WTC11 (cell line): ENCODE data around the gene PRKCZ. TPM values are rescaled to one million over a fixed set of nuclear protein-coding genes. Genes with fewer than 3 reads are reported as not detected.

Experiments used
- ATAC-seq: fragments of 200-7000 bp; cut with Tn5 transposase; 2 replicates; pipeline ENCODE4 v1.10.0; 2021; ENCODE audit warnings: mild to moderate bottlenecking, moderate library complexity
- CTCF ChIA-PET: fragments of 300-600 bp; sonication (Branson Sonifier 250); formaldehyde crosslinking; loops from one replicate; lab custom pipeline; 2021; ENCODE audit warnings: antibody characterized with exemption; lab: Charles Lee
- POLR2A ChIA-PET: fragments of 350-600 bp; sonication (Branson Sonifier 250); formaldehyde crosslinking; loops from one replicate; lab custom pipeline; 2021; ENCODE audit warnings: antibody characterized with exemption; lab: Charles Lee
- DNase-seq: peaks from one replicate; pipeline ENCODE4 v3.0.0; 2021; ENCODE audit warnings: low spot score
- H3K27ac Mint-ChIP-seq: 2 replicates; pipeline ENCODE4 v1.8.0; 2021; ENCODE audit warnings: mixed read lengths
- H3K27me3 Mint-ChIP-seq: 2 replicates; pipeline ENCODE4 v1.8.0; 2021; ENCODE audit warnings: low read depth, mild to moderate bottlenecking, moderate library complexity, mixed read lengths
- H3K36me3 Mint-ChIP-seq: 2 replicates; pipeline ENCODE4 v1.8.0; 2021; ENCODE audit warnings: mixed read lengths
- H3K4me1 Mint-ChIP-seq: 2 replicates; pipeline ENCODE4 v1.8.0; 2022; ENCODE audit warnings: mixed read lengths
- H3K4me3 Mint-ChIP-seq: 2 replicates; pipeline ENCODE4 v1.8.0; 2021; ENCODE audit warnings: mild to moderate bottlenecking, moderate library complexity, mixed read lengths
- H3K9me3 Mint-ChIP-seq: 2 replicates; pipeline ENCODE4 v1.8.0; 2021; ENCODE audit warnings: mixed read lengths
- CREB1 ChIP-seq: sonication (generic); formaldehyde crosslinking; IDR thresholded peaks from 2 replicates; pipeline ENCODE4 v1.8.0; 2023; ENCODE audit warnings: mild to moderate bottlenecking, missing genetic modification reagents
- IRF2 ChIP-seq: sonication (generic); formaldehyde crosslinking; IDR thresholded peaks from 2 replicates; pipeline ENCODE4 v1.8.0; 2022; ENCODE audit warnings: low read depth, missing genetic modification reagents, borderline replicate concordance
- KAT7 ChIP-seq: sonication (generic); formaldehyde crosslinking; IDR thresholded peaks from 2 replicates; pipeline ENCODE4 v1.8.1; 2023; ENCODE audit warnings: missing genetic modification reagents, mild to moderate bottlenecking, borderline replicate concordance
- PRRX2 ChIP-seq: fragments of 250-450 bp; sonication (Bioruptor Pico); IDR thresholded peaks from 2 replicates; pipeline ENCODE4 v1.8.0; 2021; ENCODE audit warnings: mild to moderate bottlenecking
- RELA ChIP-seq: sonication (generic); formaldehyde crosslinking; IDR thresholded peaks from 2 replicates; pipeline ENCODE4 v1.8.1; 2022; ENCODE audit warnings: missing genetic modification reagents, mild to moderate bottlenecking, borderline replicate concordance
- SP1 ChIP-seq: sonication (generic); formaldehyde crosslinking; conservative IDR thresholded peaks from 2 replicates; pipeline ENCODE4 v1.8.1; 2022; ENCODE audit warnings: missing genetic modification reagents
- ZNF219 ChIP-seq: sonication (generic); formaldehyde crosslinking; IDR thresholded peaks from 2 replicates; pipeline ENCODE4 v1.8.0; 2023; ENCODE audit warnings: missing genetic modification reagents, mild to moderate bottlenecking, borderline replicate concordance
- ZNF263 ChIP-seq: sonication (generic); formaldehyde crosslinking; IDR thresholded peaks from 2 replicates; pipeline ENCODE4 v1.8.1; 2022; ENCODE audit warnings: low read depth, mild to moderate bottlenecking, moderate library complexity, missing genetic modification reagents
- ZNF317 ChIP-seq: sonication (generic); formaldehyde crosslinking; IDR thresholded peaks from 2 replicates; pipeline ENCODE4 v1.8.1; 2023; ENCODE audit warnings: low read depth, mild to moderate bottlenecking, moderate library complexity, missing genetic modification reagents, borderline replicate concordance
- total RNA-seq: library from RNA; stranded (reverse); gene quantifications from 3 replicates; pipeline ENCODE4 v1.2.3, GENCODE V29; 2021
- TF ChIP-seq, protein P1 (sequence below): sonication (generic); formaldehyde crosslinking; conservative IDR thresholded peaks from 2 replicates; pipeline ENCODE4 v1.8.1; 2023; ENCODE audit warnings: mild to moderate bottlenecking, low read depth, missing genetic modification reagents, moderate library complexity
- TF ChIP-seq, protein P2 (sequence below): sonication (generic); formaldehyde crosslinking; IDR thresholded peaks from 2 replicates; pipeline ENCODE4 v1.8.0; 2023; ENCODE audit warnings: missing genetic modification reagents
- TF ChIP-seq, protein P3 (sequence below): sonication (generic); formaldehyde crosslinking; IDR thresholded peaks from 2 replicates; pipeline ENCODE4 v1.8.1; 2023; ENCODE audit warnings: mild to moderate bottlenecking, missing genetic modification reagents, moderate library complexity
- TF ChIP-seq, protein P4 (sequence below): sonication (generic); formaldehyde crosslinking; IDR thresholded peaks from 2 replicates; pipeline ENCODE4 v1.8.1; 2023; ENCODE audit warnings: mild to moderate bottlenecking, moderate library complexity, missing genetic modification reagents
- TF ChIP-seq, protein P5 (sequence below): sonication (generic); formaldehyde crosslinking; IDR thresholded peaks from 2 replicates; pipeline ENCODE4 v1.8.0; 2023; ENCODE audit warnings: mild to moderate bottlenecking, missing genetic modification reagents
- TF ChIP-seq, protein P6 (sequence below): sonication (generic); formaldehyde crosslinking; IDR thresholded peaks from 2 replicates; pipeline ENCODE4 v1.8.0; 2023; ENCODE audit warnings: missing genetic modification reagents, mild to moderate bottlenecking, borderline replicate concordance
- TF ChIP-seq, protein P7 (sequence below): fragments of 250-450 bp; sonication (Bioruptor Pico); IDR thresholded peaks from 2 replicates; pipeline ENCODE4 v1.9.0; 2021; ENCODE audit warnings: moderate library complexity, mild to moderate bottlenecking, inconsistent platforms, borderline replicate concordance
- TF ChIP-seq, protein P8 (sequence below): sonication (generic); formaldehyde crosslinking; IDR thresholded peaks from 2 replicates; pipeline ENCODE4 v1.8.1; 2023; ENCODE audit warnings: mild to moderate bottlenecking, missing genetic modification reagents, moderate library complexity

PRKCZ gene
- total RNA-seq, 1 experiment from 2014 or later, result 52.5 TPM

DNA sequence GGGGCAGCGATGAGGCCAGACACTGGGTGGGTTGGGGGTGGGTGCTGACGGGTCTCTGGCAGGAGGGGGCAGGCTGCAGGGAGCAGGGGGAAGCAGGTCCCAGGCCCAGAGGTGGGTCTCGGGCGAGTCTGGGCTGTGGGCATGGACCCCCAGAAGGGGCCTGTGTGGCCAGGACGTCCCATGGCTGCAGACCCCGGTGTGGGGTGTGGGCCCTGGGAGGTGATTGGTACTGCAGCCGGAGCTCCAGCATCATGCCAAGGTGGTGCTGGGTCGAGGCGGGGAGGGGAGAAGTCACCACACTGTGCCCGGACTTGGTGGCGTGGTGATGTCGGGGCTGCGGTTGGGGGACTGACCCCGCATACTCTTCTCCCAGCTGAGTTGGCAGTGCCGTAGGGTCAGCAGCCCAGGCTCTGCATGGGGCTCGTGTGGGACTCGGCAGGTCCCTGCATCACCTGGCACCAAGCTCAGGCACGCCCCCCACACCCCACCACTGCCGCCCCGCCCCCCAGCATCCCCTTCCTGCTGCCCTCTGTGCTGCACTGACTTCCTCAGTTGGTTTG lies 31.2 kb downstream of the PRKCZ start:
- peaks cover 31% of the 10 kb centered on the region for H3K36me3 Mint-ChIP-seq
- ChIA-PET CTCF (interaction anchor here (1.1 kb wide), 1 partner anchor 11 kb away, joined by 3 read pairs; no protein-coding TSS in a partner anchor), POLR2A (no interaction called here)
- peaks cover 20% of the 10 kb centered on the region for H3K9me3 Mint-ChIP-seq
- H3K27me3 Mint-ChIP-seq, result no peaks in the 10 kb centered on the region; the same call in 1 of the 2 replicates
- no peak overlapping the region for H3K4me3 Mint-ChIP-seq
- no peak for DNase-seq
- TF ChIP-seq CREB1 (CRISPR knock-in tag), result no peak
- TF ChIP-seq, protein P1, sequence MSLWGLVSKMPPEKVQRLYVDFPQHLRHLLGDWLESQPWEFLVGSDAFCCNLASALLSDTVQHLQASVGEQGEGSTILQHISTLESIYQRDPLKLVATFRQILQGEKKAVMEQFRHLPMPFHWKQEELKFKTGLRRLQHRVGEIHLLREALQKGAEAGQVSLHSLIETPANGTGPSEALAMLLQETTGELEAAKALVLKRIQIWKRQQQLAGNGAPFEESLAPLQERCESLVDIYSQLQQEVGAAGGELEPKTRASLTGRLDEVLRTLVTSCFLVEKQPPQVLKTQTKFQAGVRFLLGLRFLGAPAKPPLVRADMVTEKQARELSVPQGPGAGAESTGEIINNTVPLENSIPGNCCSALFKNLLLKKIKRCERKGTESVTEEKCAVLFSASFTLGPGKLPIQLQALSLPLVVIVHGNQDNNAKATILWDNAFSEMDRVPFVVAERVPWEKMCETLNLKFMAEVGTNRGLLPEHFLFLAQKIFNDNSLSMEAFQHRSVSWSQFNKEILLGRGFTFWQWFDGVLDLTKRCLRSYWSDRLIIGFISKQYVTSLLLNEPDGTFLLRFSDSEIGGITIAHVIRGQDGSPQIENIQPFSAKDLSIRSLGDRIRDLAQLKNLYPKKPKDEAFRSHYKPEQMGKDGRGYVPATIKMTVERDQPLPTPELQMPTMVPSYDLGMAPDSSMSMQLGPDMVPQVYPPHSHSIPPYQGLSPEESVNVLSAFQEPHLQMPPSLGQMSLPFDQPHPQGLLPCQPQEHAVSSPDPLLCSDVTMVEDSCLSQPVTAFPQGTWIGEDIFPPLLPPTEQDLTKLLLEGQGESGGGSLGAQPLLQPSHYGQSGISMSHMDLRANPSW (CRISPR knock-in tag), result no peak
- TF ChIP-seq ZNF263, result no peak
- TF ChIP-seq, protein P2, sequence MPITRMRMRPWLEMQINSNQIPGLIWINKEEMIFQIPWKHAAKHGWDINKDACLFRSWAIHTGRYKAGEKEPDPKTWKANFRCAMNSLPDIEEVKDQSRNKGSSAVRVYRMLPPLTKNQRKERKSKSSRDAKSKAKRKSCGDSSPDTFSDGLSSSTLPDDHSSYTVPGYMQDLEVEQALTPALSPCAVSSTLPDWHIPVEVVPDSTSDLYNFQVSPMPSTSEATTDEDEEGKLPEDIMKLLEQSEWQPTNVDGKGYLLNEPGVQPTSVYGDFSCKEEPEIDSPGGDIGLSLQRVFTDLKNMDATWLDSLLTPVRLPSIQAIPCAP (CRISPR knock-in tag), result no peak
- no peak for TF ChIP-seq ZNF219 (CRISPR knock-in tag)
- TF ChIP-seq ZNF317 (CRISPR knock-in tag), result no peak
- TF ChIP-seq, protein P3, sequence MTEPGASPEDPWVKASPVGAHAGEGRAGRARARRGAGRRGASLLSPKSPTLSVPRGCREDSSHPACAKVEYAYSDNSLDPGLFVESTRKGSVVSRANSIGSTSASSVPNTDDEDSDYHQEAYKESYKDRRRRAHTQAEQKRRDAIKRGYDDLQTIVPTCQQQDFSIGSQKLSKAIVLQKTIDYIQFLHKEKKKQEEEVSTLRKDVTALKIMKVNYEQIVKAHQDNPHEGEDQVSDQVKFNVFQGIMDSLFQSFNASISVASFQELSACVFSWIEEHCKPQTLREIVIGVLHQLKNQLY, result no peak
- TF ChIP-seq RELA (CRISPR knock-in tag), result no peak
- TF ChIP-seq SP1 (CRISPR knock-in tag), result no peak
- no peak for TF ChIP-seq KAT7 (CRISPR knock-in tag)
- TF ChIP-seq, protein P4, sequence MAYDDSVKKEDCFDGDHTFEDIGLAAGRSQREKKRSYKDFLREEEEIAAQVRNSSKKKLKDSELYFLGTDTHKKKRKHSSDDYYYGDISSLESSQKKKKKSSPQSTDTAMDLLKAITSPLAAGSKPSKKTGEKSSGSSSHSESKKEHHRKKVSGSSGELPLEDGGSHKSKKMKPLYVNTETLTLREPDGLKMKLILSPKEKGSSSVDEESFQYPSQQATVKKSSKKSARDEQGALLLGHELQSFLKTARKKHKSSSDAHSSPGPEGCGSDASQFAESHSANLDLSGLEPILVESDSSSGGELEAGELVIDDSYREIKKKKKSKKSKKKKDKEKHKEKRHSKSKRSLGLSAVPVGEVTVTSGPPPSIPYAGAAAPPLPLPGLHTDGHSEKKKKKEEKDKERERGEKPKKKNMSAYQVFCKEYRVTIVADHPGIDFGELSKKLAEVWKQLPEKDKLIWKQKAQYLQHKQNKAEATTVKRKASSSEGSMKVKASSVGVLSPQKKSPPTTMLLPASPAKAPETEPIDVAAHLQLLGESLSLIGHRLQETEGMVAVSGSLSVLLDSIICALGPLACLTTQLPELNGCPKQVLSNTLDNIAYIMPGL (CRISPR knock-in tag), result no peak
- TF ChIP-seq PRRX2, result no peak
- TF ChIP-seq, protein P5, sequence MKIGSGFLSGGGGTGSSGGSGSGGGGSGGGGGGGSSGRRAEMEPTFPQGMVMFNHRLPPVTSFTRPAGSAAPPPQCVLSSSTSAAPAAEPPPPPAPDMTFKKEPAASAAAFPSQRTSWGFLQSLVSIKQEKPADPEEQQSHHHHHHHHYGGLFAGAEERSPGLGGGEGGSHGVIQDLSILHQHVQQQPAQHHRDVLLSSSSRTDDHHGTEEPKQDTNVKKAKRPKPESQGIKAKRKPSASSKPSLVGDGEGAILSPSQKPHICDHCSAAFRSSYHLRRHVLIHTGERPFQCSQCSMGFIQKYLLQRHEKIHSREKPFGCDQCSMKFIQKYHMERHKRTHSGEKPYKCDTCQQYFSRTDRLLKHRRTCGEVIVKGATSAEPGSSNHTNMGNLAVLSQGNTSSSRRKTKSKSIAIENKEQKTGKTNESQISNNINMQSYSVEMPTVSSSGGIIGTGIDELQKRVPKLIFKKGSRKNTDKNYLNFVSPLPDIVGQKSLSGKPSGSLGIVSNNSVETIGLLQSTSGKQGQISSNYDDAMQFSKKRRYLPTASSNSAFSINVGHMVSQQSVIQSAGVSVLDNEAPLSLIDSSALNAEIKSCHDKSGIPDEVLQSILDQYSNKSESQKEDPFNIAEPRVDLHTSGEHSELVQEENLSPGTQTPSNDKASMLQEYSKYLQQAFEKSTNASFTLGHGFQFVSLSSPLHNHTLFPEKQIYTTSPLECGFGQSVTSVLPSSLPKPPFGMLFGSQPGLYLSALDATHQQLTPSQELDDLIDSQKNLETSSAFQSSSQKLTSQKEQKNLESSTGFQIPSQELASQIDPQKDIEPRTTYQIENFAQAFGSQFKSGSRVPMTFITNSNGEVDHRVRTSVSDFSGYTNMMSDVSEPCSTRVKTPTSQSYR (CRISPR knock-in tag), result no peak
- no peak for TF ChIP-seq IRF2 (CRISPR knock-in tag)
- TF ChIP-seq, protein P6, sequence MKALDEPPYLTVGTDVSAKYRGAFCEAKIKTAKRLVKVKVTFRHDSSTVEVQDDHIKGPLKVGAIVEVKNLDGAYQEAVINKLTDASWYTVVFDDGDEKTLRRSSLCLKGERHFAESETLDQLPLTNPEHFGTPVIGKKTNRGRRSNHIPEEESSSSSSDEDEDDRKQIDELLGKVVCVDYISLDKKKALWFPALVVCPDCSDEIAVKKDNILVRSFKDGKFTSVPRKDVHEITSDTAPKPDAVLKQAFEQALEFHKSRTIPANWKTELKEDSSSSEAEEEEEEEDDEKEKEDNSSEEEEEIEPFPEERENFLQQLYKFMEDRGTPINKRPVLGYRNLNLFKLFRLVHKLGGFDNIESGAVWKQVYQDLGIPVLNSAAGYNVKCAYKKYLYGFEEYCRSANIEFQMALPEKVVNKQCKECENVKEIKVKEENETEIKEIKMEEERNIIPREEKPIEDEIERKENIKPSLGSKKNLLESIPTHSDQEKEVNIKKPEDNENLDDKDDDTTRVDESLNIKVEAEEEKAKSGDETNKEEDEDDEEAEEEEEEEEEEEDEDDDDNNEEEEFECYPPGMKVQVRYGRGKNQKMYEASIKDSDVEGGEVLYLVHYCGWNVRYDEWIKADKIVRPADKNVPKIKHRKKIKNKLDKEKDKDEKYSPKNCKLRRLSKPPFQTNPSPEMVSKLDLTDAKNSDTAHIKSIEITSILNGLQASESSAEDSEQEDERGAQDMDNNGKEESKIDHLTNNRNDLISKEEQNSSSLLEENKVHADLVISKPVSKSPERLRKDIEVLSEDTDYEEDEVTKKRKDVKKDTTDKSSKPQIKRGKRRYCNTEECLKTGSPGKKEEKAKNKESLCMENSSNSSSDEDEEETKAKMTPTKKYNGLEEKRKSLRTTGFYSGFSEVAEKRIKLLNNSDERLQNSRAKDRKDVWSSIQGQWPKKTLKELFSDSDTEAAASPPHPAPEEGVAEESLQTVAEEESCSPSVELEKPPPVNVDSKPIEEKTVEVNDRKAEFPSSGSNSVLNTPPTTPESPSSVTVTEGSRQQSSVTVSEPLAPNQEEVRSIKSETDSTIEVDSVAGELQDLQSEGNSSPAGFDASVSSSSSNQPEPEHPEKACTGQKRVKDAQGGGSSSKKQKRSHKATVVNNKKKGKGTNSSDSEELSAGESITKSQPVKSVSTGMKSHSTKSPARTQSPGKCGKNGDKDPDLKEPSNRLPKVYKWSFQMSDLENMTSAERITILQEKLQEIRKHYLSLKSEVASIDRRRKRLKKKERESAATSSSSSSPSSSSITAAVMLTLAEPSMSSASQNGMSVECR, result no peak
- TF ChIP-seq, protein P7, sequence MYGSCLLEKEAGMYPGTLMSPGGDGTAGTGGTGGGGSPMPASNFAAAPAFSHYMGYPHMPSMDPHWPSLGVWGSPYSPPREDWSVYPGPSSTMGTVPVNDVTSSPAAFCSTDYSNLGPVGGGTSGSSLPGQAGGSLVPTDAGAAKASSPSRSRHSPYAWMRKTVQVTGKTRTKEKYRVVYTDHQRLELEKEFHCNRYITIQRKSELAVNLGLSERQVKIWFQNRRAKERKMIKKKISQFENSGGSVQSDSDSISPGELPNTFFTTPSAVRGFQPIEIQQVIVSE (CRISPR knock-in tag), result no peak
- TF ChIP-seq, protein P8, sequence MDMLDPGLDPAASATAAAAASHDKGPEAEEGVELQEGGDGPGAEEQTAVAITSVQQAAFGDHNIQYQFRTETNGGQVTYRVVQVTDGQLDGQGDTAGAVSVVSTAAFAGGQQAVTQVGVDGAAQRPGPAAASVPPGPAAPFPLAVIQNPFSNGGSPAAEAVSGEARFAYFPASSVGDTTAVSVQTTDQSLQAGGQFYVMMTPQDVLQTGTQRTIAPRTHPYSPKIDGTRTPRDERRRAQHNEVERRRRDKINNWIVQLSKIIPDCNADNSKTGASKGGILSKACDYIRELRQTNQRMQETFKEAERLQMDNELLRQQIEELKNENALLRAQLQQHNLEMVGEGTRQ (CRISPR knock-in tag), result no peak
- ATAC-seq, result no peak
- no peaks in the 10 kb centered on the region for H3K4me1 Mint-ChIP-seq
- H3K27ac Mint-ChIP-seq, result no peak overlapping the region
